Testis (tissue), 3 donors: ENCODE results near the gene MT4. TPM values are rescaled to one million over a fixed set of nuclear protein-coding genes. Genes with fewer than 3 reads are reported as not detected.
A peak's percentile ranks its signal among the peaks of the same experiment; 100 is the strongest.

Source experiments
- DNase-seq: peaks from one replicate; pipeline ENCODE4 v3.0.0-alpha.2; 2019
- H3K27ac ChIP-seq, 2 donors: fragments of 200-600 bp; sonication (generic); one replicate each; pipeline ENCODE4 v1.5.1; 2019
- H3K27me3 ChIP-seq: fragments of 200-600 bp; sonication (generic); one replicate; pipeline ENCODE4 v1.5.1; 2019
- H3K36me3 ChIP-seq: fragments of 200-600 bp; sonication (generic); one replicate; pipeline ENCODE4 v1.5.1; 2017; ENCODE audit warnings: low read depth; ENCODE audit errors: missing control alignments
- H3K4me1 ChIP-seq: fragments of 200-600 bp; sonication (generic); one replicate; pipeline ENCODE4 v1.5.1; 2019
- H3K4me3 ChIP-seq, 2 donors: fragments of 200-600 bp; sonication (generic); one replicate each; pipeline ENCODE4 v1.5.1; 2017 to 2019
- H3K9me3 ChIP-seq: fragments of 200-600 bp; sonication (generic); one replicate; pipeline ENCODE4 v1.5.1; 2017
- CTCF ChIP-seq, 3 experiments: fragments of 450-650 bp in 2 of 3; fragments of 200-600 bp in 1 of 3; sonication (generic) in 1 of 3; IDR thresholded peaks; one replicate each; pipeline ENCODE4 v1.5.1; 2016 to 2019; ENCODE audit warnings: antibody characterized with exemption in 3 of 3, mild to moderate bottlenecking in 2 of 3, moderate library complexity in 1 of 3
- POLR2A ChIP-seq: fragments of 450-650 bp; IDR thresholded peaks from one replicate; pipeline ENCODE4 v1.6.1; 2017; ENCODE audit warnings: antibody characterized with exemption, mild to moderate bottlenecking, moderate library complexity
- WGBS, 2 donors: methylation state at CpG; one replicate each; pipeline ENCODE4 v1.1.5; 2018; 5-methylcytosine and 5-hydroxymethylcytosine counted together
- intact Hi-C: fragments of 100-400 bp; cut with DNase I; formaldehyde crosslinking; loops from one replicate; pipeline ENCODE4 v1.15.1; 2023; ENCODE audit warnings: low total_unique reads
- polyA plus RNA-seq: library from polyadenylated mRNA; stranded (reverse); fragments of 350-450 nt; fragmentation: Illumina TruSeq; extraction: RNeasy Lipid Tissue Mini Kit (QIAGEN cat#74804); gene quantifications from one replicate; pipeline ENCODE4 v1.2.3, GENCODE V29; 2014; ENCODE audit warnings: low read depth, low replicate concordance; ENCODE audit not compliant: insufficient read depth
- total RNA-seq, 2 donors: library from RNA; depleted of rRNA; stranded (reverse); fragments of >200 nt; gene quantifications; one replicate each; pipeline ENCODE4 v1.2.3, GENCODE V29; 2016

Gene MT4
- total and polyA plus RNA-seq, 3 donors from 2014 or later, result 2.3 TPM; not detected in 2

GRCh38 chr16:56604966-56605365, 40.1 kb downstream of the MT4 start:
- intact Hi-C loops, result no loop called here

GRCh38 chr16:56605475-56605874, 40.6 kb downstream of the MT4 start:
- no peaks in the 10 kb centered on the region for H3K36me3 ChIP-seq
- H3K4me3 ChIP-seq, result no peak overlapping the region
- H3K27me3 ChIP-seq, result no peaks in the 10 kb centered on the region
- H3K9me3 ChIP-seq, result no peaks in the 10 kb centered on the region
- H3K4me1 ChIP-seq, result peaks cover 37% of the 10 kb centered on the region
- TF ChIP-seq CTCF (IDR thresholded peaks at IDR 0.05), result no peak
- no peak for TF ChIP-seq POLR2A
- no peak for DNase-seq
- WGBS, 2 donors, result 62 to 96% methylated on average over 1 of the region's 1 CpG
- H3K27ac ChIP-seq, result peak overlapping the region in 1 of 2 donors; percentile 86
- intact Hi-C loops, result no loop called here

More at GRCh38 chr16:56604966-56605365, 40.1 kb downstream of the MT4 start:
- DNase-seq, result no peak
- TF ChIP-seq POLR2A (no peak), CTCF (IDR thresholded peaks at IDR 0.05) (no peak)
- no peak overlapping the region for H3K27ac ChIP-seq
- H3K36me3 ChIP-seq, result no peaks in the 10 kb centered on the region
- H3K4me1 ChIP-seq, result peaks cover 31% of the 10 kb centered on the region
- no peak overlapping the region for H3K4me3 ChIP-seq
- 89 to 94% methylated on average over 3 to 4 of the region's 4 CpGs for WGBS, 2 donors
- no peaks in the 10 kb centered on the region for H3K27me3 ChIP-seq
- no peaks in the 10 kb centered on the region for H3K9me3 ChIP-seq

GRCh38 chr16:56606071-56606475, 41.2 kb downstream of the MT4 start:
- Histone ChIP-seq H3K9me3 (no peaks in the 10 kb centered on the region), H3K4me3 (no peak overlapping the region), H3K27me3 (no peaks in the 10 kb centered on the region), H3K4me1 (peaks cover 38% of the 10 kb centered on the region), H3K27ac (peak overlapping the region; percentile 85 to 86), H3K36me3 (no peaks in the 10 kb centered on the region)
- DNase-seq, result no peak
- TF ChIP-seq POLR2A, result no peak
- TF ChIP-seq CTCF (IDR thresholded peaks at IDR 0.05), result no peak
- intact Hi-C loops, result no loop called here
- 67 to 71% methylated on average over 3 of the region's 3 CpGs for WGBS, 2 donors

- intact Hi-C loops, result no loop called here
Observed at GRCh38 chr16:56606476-56607108, 41.7 kb downstream of the MT4 start.

More at GRCh38 chr16:56606476-56607108, 41.7 kb downstream of the MT4 start:
- peaks cover 38% of the 10 kb centered on the region for H3K4me1 ChIP-seq
- TF ChIP-seq POLR2A, result no peak
- no peak for TF ChIP-seq CTCF (IDR thresholded peaks at IDR 0.05)
- H3K4me3 ChIP-seq, result no peak overlapping the region
- peak overlapping the region; percentile 85 to 86 for H3K27ac ChIP-seq
- no peaks in the 10 kb centered on the region for H3K9me3 ChIP-seq
- no peaks in the 10 kb centered on the region for H3K36me3 ChIP-seq
- DNase-seq, result no peak
- no peaks in the 10 kb centered on the region for H3K27me3 ChIP-seq
- 42 to 44% methylated on average over 8 of the region's 8 CpGs for WGBS, 2 donors
